ENCODE results near the gene ADRB2.

- TF ChIP-seq, protein P1, sequence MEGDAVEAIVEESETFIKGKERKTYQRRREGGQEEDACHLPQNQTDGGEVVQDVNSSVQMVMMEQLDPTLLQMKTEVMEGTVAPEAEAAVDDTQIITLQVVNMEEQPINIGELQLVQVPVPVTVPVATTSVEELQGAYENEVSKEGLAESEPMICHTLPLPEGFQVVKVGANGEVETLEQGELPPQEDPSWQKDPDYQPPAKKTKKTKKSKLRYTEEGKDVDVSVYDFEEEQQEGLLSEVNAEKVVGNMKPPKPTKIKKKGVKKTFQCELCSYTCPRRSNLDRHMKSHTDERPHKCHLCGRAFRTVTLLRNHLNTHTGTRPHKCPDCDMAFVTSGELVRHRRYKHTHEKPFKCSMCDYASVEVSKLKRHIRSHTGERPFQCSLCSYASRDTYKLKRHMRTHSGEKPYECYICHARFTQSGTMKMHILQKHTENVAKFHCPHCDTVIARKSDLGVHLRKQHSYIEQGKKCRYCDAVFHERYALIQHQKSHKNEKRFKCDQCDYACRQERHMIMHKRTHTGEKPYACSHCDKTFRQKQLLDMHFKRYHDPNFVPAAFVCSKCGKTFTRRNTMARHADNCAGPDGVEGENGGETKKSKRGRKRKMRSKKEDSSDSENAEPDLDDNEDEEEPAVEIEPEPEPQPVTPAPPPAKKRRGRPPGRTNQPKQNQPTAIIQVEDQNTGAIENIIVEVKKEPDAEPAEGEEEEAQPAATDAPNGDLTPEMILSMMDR (IDR thresholded peaks at IDR 0.05; ENCODE audit: low read depth, low read length, poor library complexity, severe bottlenecking) = no peak
- TF ChIP-seq EZH2phosphoT487 (IDR thresholded peaks at IDR 0.05; ENCODE audit: borderline replicate concordance, low read length) = no peak
Measured at GRCh38 chr5:148837383-148837782, 11.0 kb downstream of the ADRB2 start.
